Thyroid gland (tissue), 4 donors: ENCODE measurements around the gene ABCC4.

Experiments used
- POLR2A ChIP-seq, 2 donors: fragments of 450-650 bp; IDR thresholded peaks; one replicate each; pipeline ENCODE4 v1.6.1; 2017; ENCODE audit warnings: antibody characterized with exemption in 2 of 2, mild to moderate bottlenecking in 2 of 2, moderate library complexity in 1 of 2
- TF ChIP-seq, protein P1 (sequence below), 6 experiments: fragments of 200-600 bp in 3 of 6; fragments of 450-650 bp in 3 of 6; sonication (generic) in 3 of 6; IDR thresholded peaks; one replicate each; pipeline ENCODE4 v1.5.1; 2016 to 2019; ENCODE audit warnings: antibody characterized with exemption in 6 of 6, mild to moderate bottlenecking in 2 of 6, inconsistent platforms in 1 of 6, moderate library complexity in 1 of 6

- no peak for TF ChIP-seq POLR2A (IDR thresholded peaks at IDR 0.05)
- TF ChIP-seq, protein P1, sequence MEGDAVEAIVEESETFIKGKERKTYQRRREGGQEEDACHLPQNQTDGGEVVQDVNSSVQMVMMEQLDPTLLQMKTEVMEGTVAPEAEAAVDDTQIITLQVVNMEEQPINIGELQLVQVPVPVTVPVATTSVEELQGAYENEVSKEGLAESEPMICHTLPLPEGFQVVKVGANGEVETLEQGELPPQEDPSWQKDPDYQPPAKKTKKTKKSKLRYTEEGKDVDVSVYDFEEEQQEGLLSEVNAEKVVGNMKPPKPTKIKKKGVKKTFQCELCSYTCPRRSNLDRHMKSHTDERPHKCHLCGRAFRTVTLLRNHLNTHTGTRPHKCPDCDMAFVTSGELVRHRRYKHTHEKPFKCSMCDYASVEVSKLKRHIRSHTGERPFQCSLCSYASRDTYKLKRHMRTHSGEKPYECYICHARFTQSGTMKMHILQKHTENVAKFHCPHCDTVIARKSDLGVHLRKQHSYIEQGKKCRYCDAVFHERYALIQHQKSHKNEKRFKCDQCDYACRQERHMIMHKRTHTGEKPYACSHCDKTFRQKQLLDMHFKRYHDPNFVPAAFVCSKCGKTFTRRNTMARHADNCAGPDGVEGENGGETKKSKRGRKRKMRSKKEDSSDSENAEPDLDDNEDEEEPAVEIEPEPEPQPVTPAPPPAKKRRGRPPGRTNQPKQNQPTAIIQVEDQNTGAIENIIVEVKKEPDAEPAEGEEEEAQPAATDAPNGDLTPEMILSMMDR (IDR thresholded peaks at IDR 0.05) = no peak
Measured at GRCh38 chr13:95246292-95247082, 54.8 kb downstream of the ABCC4 start.
